IMR-90 (cell line): Measurements from ENCODE around the gene SLC25A26.

Experiments
- BHLHE40 ChIP-seq: fragments of 150-350 bp; IDR thresholded peaks from 2 replicates; pipeline ENCODE4 v1.6.1; 2016; ENCODE audit warnings: mild to moderate bottlenecking, low read depth, low read length
- CEBPB ChIP-seq: IDR thresholded peaks from 2 replicates; pipeline ENCODE4 v1.6.1; 2012; ENCODE audit warnings: low read depth, low read length, improper control_type of control experiment
- CHD1 ChIP-seq: IDR thresholded peaks from 2 replicates; pipeline ENCODE4 v1.6.1; 2012; ENCODE audit warnings: low read depth, low read length, improper control_type of control experiment
- ELK1 ChIP-seq: fragments of 150-350 bp; IDR thresholded peaks from 2 replicates; pipeline ENCODE4 v1.6.1; 2016; ENCODE audit warnings: low read depth, mild to moderate bottlenecking, low read length, moderate library complexity, borderline replicate concordance
- FOS ChIP-seq: fragments of 150-350 bp; IDR thresholded peaks from 2 replicates; pipeline ENCODE4 v1.6.1; 2016; ENCODE audit warnings: low read depth, low read length
- MAFK ChIP-seq: IDR thresholded peaks from 2 replicates; pipeline ENCODE4 v1.6.1; 2012; ENCODE audit warnings: low read depth, low read length, improper control_type of control experiment
- MAZ ChIP-seq: IDR thresholded peaks from 2 replicates; pipeline ENCODE4 v1.6.1; 2012; ENCODE audit warnings: low read depth, mild to moderate bottlenecking, low read length, improper control_type of control experiment, moderate library complexity, borderline replicate concordance
- POLR2A ChIP-seq: IDR thresholded peaks from 2 replicates; pipeline ENCODE4 v1.6.1; 2012; ENCODE audit warnings: mild to moderate bottlenecking, low read depth, low read length
- RAD21 ChIP-seq: IDR thresholded peaks from 2 replicates; pipeline ENCODE4 v1.6.1; 2012; ENCODE audit warnings: low read length, improper control_type of control experiment
- RCOR1 ChIP-seq: IDR thresholded peaks from 2 replicates; pipeline ENCODE4 v1.6.1; 2012; ENCODE audit warnings: mild to moderate bottlenecking, low read length, improper control_type of control experiment; ENCODE audit not compliant: insufficient replicate concordance
- RFX5 ChIP-seq: IDR thresholded peaks from 2 replicates; pipeline ENCODE4 v1.8.0; 2012; ENCODE audit warnings: low read depth, mild to moderate bottlenecking, low read length, moderate library complexity
- SMC3 ChIP-seq: fragments of 150-350 bp; IDR thresholded peaks from 2 replicates; pipeline ENCODE4 v1.6.1; 2016; ENCODE audit warnings: low read depth, mild to moderate bottlenecking, antibody characterized with exemption, low read length, moderate library complexity
- TF ChIP-seq, protein P1 (sequence below): conservative IDR thresholded peaks from 2 replicates; pipeline ENCODE4 v1.5.1; 2012; ENCODE audit warnings: mild to moderate bottlenecking, low read depth, low read length, improper control_type of control experiment
- TF ChIP-seq, protein P2 (sequence below): fragments of 150-350 bp; IDR thresholded peaks from 2 replicates; pipeline ENCODE4 v1.6.1; 2017; ENCODE audit warnings: mild to moderate bottlenecking, antibody characterized with exemption, low read length, low read depth

GRCh38 chr3:66198437-66199088 lies 22.2 kb upstream of the SLC25A26 start:
- TF ChIP-seq POLR2A: no peak
- TF ChIP-seq, protein P1, sequence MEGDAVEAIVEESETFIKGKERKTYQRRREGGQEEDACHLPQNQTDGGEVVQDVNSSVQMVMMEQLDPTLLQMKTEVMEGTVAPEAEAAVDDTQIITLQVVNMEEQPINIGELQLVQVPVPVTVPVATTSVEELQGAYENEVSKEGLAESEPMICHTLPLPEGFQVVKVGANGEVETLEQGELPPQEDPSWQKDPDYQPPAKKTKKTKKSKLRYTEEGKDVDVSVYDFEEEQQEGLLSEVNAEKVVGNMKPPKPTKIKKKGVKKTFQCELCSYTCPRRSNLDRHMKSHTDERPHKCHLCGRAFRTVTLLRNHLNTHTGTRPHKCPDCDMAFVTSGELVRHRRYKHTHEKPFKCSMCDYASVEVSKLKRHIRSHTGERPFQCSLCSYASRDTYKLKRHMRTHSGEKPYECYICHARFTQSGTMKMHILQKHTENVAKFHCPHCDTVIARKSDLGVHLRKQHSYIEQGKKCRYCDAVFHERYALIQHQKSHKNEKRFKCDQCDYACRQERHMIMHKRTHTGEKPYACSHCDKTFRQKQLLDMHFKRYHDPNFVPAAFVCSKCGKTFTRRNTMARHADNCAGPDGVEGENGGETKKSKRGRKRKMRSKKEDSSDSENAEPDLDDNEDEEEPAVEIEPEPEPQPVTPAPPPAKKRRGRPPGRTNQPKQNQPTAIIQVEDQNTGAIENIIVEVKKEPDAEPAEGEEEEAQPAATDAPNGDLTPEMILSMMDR: no peak
- no peak for TF ChIP-seq RAD21
- TF ChIP-seq MAFK: no peak
- TF ChIP-seq, protein P2, sequence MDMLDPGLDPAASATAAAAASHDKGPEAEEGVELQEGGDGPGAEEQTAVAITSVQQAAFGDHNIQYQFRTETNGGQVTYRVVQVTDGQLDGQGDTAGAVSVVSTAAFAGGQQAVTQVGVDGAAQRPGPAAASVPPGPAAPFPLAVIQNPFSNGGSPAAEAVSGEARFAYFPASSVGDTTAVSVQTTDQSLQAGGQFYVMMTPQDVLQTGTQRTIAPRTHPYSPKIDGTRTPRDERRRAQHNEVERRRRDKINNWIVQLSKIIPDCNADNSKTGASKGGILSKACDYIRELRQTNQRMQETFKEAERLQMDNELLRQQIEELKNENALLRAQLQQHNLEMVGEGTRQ: no peak
- TF ChIP-seq RFX5: no peak
- no peak for TF ChIP-seq CEBPB
- TF ChIP-seq SMC3: no peak
- no peak for TF ChIP-seq FOS
- no peak for TF ChIP-seq MAZ
- TF ChIP-seq RCOR1: no peak
- no peak for TF ChIP-seq BHLHE40
- no peak for TF ChIP-seq CHD1
- TF ChIP-seq ELK1: no peak
